GM21717 (cell line): ENCODE results near the gene DPEP1.
"Not testable (repeated sequence)": the region's sequence is repeated elsewhere in the genome, so short reads cannot be mapped to it uniquely, and the experiment has no call there.

ENCODE experiments used
- ATAC-seq: cut with Tn5 transposase; IDR thresholded peaks from one replicate; pipeline ENCODE4 v1.9.1; 2021; ENCODE audit warnings: mild to moderate bottlenecking, moderate library complexity; ENCODE audit not compliant: unreplicated experiment

DPEP1 gene

DNA sequence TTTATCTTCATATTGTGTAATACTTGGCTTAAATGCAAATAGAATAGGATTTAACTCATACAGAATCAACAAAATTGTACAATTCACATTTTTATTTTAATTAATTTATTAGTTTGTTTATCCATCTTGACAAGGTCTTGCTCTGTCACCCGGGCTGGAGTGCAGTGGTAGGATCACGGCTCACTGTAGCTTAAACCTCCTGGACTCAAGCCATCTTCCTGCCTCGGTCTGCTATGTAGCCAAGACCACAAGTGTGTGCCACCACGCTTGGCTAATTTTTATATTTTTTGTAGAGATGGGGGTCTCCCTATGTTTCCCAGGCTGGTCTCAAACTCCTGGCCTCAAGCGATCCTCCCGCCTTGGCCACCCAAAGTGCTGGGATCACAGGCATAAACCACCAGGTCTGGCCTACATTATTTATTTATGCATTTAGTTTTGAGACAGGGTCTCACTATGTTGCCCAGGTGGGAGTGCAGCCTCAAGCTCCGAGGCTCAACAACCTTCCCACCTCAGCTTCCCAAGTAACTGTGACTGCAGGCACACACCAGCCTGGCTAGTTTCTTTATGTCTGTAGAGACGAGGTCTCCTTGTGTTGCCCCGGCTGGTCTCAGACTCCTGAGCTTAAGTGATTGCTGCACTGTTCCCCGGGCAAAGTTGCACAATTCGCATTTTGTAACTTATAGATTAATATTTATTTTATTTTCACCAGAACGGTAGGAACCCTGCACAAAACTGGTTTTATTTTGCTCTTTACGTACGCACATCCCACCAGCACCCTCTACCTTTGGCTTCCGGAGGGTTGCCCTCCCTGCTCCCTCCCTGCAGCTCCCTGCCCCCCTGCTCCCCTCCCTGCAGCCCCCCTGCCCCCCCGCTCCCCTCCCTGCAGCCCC is 4.9 kb downstream of the DPEP1 start:
- no peak for ATAC-seq

DNA sequence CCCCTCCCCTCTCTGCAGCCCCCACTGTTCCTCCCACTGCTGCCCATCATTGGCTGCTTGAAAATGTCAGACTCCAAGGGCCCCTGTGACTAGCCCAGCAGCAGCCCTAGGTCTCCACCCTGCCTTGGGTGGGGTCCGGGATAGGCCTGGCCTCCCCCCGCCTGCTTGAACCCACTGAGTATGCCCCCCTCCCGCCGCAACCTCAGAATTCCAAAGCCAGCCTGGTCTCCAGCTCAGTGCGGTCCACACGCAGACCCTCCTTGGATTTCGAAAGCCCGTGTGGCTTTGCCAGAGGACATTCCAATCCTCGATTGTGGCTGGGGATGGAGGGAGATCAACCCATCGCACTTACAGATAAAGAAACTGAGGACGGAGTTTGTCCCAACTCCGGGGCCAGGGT is 6.4 kb downstream of the DPEP1 start:
- no peak for ATAC-seq

DNA sequence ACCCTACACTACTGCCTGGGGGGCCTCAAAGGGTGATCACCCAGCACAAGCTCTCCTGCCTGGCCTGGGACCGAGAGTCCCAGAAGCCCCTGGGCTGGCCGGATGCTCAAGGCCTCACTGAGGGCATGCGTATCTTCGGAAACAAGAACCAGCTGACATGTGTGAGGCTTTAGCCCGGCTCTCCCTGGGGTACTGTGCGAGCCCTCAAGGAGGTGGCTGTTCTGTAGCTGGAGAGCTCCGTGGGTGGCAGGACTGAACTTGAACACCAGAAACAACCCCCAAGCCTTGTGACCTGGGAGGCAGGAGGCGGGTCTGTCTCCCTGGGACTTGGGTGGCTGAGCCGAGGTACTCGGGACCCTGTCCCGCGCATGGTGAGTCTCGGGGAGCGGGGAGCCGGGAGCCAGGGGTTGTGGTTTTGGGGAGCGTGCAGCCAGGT is 7.0 kb downstream of the DPEP1 start:
- ATAC-seq = no peak

DNA sequence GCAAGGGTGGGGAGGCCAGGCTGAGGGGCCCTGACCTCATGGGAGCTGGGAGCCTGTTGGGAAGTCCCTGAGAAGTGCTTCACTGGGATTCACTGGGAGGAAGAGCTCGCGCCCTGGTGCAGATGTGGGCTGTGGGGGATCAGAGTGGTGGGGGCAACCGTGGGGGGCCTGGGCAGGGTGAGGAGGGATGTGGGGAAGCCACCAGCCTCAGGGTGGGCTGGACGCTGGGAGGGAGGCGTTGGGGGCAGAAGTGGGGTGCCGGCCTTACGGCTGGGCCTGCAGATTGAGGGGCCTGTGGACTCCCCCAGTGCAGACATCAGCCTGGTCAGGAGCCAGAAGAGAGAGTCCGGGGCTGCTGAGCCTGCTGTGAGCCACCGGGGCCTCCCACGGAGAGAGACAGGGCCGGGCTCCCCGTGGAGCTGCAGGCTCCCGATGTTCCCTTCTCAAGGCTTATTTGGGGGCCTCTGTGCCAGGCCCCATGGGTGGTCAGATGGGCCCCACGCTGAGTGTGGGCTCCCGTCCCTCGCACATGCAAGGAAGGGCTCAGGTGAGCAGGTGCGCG is 7.8 kb downstream of the DPEP1 start:
- ATAC-seq = no peak

DNA sequence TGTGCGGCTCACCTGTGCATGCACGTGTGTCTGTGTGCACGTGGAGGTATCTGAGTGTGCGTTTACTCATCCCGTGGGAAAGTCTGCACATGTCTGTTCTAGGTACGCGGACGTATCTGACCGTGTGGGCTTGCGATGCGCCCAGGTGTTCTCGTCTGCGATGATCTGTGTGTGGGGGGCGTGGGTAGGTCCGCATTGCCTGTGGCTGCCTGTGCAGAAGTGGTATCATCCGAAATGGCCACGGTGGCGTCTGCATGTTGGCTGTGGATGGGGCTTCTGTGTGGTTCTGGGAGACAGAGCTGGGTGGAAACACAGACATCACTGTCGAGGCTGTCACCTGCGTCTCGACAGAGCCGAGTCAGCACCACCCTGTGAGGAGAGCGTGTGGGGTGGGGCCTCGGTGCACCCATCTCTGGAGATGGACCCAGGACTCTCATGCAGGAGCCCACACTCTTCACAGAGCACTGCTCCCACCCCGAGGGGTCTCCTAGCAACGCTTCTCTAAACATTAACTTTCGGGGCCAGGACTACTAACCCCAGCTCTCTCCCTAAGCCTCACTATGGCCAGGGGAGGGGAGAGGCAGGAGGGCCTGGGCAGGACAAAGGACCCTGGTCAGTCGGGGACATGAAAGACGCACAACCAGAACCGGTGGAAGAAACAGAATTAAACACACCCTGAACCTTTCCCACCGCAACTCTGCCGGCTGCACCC is 8.4 kb downstream of the DPEP1 start:
- no peak for ATAC-seq

DNA sequence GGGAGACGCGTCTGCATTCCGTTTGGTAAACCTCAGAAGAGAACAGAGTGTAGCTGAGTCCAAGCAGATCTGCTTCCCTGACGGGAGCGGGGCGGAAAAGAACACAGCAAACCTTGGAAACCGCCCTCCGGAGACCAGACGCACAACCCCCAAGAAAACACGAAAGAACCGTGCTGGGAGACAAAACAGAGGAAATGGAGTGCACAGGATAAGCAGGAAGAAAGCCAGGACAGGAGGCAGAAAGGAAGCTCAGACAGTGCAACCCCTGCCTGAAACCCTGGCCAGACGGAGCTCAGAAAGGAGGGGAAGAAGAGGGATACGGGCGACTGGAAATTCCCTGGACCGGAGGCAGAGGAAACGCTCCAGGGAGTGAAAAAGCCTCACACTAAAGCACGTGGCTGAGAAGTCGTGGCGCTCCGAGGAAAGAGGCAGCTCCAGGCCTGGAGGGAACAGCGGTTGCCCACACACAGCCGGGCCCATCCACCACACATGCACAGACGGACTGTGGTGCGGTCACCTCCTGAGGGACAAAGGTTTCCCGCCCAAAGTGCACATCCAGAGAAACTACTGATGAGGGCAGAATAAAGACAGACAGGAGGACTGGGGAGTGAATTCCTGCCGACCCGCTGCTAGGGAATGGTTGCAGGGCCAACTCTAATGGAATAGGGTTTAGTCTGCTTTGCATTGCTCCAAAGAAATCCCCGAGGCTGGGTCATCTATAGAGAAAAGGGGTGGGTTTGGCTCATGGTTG is 10.2 kb downstream of the DPEP1 start:
- no peak for ATAC-seq

DNA sequence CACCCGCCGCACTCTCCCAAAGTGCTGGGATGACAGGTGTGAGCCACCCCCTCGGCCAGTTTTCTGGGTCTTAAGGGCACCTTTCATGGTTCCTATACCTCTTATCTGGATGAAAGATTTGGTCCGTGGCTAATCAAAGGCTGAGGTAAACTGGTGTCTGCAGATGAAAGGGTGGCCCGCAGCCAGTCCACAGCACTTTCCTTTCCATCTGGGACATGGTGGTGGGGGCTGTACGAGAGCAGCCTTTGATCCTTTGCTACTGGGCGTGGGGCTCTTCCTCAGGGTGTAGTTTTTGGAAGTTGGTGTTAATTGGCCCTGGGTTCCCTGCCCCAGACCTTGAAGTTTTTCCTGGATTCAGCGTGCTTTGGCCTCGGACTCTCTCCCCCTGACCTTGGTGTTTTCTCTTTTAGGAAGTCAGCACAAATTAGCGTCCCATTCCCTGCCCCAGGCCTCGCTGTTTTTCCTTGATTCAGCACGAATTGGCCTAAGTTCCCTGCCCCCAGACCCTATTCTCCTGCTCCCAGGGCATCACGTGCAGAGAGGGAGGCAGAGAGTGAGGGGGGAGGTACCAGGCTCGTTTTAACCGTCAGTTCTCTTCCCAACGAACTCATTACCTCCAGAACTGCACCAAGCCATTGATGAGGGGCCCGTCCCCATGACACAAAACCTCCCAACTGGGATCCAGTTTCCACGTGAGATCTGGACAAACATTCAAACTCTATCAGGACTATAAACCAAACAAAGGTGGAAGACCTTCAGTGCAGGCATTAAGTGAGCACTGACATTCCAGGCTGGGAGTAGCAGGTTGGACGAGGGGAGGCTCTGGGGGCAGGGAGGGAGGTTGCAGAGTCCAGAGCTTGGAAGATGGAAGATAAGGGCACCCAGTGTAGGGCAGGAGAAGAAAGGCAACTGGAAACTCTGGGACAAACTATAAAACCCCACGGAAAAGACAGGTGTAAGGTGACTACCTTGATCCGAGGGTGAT is 11.6 kb downstream of the DPEP1 start:
- ATAC-seq = no peak

DNA sequence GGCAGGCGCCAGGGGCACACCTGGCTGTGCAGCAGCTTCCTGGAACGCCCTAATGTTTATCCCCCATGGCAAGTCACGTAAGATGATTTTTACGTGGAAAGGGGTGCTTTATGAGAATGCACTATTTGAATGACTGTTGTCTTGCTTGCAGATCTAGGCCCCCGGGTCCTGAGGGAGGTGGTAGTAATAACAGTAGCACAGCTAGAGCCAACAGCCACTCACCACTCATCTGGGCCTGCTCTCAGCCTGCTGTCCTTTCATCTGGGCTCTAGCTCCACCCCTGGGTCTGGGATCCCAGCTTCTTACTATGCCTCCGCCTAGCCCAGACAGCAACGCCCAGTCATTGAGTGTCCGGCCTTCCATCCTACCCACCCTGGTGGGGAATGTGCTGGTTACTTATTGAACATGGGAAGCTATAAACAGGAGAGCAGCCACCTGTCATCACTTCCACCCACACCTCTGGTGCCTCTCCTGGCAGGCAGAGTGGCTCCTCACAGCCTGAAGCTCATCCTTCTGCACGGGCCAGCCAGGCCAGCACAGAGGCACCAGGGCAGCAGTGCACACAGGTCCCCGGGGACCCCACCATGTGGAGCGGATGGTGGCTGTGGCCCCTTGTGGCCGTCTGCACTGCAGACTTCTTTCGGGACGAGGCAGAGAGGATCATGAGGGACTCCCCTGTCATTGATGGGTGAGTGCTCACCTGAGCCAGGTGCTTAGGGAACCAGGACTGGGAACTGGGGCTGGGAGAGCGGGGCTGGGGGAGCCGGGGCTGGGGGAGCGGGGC is 16.6 kb downstream of the DPEP1 start:
- no peak for ATAC-seq

DNA sequence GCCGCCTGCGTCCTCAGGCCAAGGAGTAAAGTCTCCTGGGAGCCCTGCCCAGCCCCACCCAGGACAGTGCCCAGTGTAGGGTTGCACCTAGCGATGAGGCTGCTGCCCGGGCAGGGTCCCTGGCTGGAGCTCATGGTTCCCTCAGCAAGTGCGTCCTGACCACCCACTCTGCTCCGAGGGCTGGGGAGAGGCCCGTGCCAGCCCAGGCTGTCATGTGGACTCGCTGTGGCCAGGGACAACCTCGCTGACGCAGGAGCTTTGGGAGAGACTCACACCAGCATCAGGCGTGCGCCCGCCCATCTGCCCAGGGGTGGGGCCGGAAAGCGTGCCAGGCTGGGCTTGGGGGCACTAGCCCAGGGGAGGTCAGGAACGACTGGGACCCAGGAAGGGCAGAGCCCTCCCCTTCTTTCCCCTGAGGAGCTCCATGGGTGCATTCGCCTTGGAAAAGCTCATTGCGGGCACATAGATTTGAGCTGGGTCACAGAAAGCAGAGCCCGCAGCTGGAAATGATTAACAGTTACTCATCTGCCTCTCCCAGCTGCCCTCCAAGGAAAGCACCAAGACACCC is 19.7 kb downstream of the DPEP1 start:
- ATAC-seq = no peak

DNA sequence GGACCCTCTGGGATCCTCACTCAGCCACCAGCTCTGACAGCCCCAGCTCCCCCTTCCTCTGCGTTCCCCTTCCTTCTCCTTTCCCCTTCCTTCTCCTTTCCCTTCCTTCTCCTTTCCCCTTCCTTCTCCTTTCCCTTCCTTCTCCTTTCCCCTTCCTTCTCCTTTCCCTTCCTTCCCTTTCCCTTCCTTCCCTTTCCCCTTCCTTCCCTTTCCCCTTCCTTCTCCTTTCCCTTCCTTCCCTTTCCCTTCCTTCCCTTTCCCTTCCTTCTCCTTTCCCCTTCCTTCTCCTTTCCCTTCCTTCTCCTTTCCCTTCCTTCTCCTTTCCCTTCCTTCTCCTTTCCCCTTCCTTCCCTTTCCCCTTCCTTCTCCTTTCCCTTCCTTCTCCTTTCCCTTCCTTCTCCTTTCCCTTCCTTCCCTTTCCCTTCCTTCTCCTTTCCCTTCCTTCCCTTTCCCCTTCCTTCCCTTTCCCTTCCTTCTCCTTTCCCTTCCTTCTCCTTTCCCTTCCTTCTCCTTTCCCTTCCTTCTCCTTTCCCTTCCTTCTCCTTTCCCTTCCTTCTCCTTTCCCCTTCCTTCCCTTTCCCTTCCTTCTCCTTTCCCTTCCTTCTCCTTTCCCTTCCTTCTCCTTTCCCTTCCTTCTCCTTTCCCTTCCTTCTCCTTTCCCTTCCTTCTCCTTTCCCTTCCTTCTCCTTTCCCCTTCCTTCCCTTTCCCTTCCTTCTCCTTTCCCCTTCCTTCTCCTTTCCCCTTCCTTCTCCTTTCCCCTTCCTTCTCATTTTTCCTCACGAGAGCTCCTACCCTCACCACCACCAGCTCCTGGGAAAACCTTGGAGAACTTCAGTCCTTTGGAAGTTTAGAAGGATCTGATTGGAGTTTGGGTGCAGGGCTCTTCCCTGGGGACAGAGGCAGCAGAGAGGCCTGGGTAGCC is 21.3 kb downstream of the DPEP1 start:
- ATAC-seq = not testable (repeated sequence)

DNA sequence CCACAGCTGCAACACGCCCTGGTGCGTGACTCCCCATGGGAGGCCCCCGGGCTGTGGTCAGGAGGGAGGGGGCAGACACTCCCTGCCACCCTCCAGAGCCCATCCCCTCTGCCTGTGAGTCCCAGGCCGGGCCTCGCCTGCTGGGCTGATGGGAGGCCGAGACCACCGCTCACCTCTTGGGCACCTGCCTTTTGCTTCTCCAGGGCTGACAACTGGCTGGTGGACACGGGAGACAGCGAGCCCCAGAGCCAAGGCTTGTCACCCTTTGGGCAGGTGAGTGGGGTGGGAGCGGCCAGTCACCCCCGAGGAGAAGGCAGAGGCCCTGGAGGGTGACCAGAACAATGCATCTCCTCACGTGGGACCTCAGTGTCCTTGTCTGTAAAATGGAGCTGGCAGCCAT is 23.2 kb downstream of the DPEP1 start:
- no peak for ATAC-seq

DNA sequence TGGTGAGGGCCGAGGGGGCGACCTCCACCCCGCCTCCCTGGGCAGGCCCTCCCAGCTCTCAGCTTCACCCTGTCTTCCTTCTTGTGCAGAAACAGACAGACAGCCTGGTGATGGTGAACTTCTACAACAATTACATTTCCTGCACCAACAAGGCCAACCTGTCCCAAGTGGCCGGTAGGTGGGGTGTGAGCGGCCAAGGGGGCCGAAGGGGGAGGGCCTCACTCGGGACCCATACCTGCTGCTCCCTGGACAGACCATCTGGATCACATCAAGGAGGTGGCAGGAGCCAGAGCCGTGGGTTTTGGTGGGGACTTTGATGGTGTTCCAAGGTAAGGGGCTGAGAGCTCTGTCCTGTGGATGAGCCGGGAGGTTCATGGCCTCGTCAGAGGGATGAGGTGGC is 23.9 kb downstream of the DPEP1 start:
- no peak for ATAC-seq

DNA sequence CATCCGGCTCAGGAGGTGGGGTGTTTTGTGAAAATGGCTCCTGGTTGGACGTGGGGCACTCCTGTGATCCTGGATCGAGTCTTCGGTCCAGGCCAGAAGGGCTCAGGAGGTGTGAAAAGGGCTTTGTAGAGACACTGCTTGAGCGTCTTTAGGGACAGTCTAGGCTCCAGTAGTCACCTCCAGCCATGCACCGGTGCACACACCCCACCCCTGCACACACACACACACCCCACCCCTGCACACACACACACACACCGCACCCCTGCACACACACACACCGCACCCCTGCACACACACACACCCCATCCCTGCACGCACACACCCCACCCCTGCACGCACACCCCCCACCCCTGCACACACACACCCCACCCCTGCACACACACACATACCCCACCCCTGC is 25.0 kb downstream of the DPEP1 start:
- ATAC-seq = no peak

DNA sequence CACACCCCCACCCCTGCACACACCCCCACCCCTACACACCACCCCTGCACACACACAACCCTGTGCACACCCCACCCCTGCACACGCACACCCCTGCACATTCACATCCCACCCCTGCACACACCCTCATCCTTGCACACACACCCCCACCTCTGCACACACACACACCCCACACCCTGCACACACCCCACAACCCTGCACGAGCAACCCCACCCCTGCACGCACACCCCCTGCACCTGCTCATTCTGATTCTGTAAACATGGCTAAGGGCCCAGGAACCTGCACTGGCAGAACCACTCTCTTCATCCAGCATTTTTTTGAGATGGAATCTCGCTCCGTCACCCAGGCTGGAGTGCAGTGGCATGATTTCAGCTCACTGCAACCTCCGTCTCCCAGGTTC is 25.9 kb downstream of the DPEP1 start:
- no peak for ATAC-seq

DNA sequence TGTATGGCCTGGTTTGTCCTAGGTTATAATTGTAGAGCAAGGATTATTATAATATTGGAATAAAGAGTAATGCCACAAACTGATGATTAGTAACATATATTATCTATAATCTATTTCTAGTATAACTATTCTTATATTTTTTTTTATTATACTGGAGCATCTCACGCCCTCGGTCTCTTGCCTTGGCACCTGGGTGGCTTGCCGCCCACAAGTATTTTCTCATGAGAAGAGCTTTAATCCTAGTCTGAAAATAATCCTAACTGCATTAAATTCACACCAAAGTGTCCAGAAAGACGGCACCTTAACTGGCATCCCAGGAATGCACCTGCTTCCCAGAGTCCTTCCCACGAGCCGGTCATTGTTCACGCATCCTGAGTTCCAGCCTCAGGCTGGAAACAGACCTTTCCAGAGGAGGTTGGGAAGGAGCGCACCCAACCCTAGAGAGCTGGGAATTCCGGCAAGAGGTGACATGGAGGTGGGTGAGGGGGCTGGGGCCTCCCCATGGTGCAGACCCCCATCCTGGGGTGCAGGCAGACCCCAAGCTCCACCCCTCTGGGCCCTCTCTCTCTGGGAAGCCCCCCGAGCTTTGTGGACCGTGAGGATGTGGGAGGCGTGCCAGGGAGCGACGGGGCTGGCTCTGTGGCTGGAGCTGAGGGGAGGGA is 28.1 kb downstream of the DPEP1 start:
- no peak for ATAC-seq

DNA sequence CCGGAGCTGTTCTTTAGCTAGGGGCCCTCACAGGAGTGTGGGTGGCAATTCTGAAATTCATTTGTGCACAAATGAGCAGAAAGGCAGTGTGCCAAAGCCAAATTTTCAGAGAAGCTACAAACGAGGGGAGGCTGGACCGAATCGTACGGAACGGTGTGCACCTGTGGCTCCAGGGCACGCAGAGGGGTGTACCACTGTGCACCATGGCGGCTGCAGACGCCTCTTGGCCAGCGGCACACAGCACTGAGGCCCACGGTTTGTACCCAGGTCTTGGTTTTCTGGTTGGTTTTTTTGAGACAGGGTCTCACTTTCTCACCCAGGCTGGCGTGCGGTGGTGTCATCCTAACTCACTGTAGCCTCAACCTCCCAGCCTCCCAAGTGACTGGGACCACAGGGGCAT is 29.1 kb downstream of the DPEP1 start:
- ATAC-seq = no peak

DNA sequence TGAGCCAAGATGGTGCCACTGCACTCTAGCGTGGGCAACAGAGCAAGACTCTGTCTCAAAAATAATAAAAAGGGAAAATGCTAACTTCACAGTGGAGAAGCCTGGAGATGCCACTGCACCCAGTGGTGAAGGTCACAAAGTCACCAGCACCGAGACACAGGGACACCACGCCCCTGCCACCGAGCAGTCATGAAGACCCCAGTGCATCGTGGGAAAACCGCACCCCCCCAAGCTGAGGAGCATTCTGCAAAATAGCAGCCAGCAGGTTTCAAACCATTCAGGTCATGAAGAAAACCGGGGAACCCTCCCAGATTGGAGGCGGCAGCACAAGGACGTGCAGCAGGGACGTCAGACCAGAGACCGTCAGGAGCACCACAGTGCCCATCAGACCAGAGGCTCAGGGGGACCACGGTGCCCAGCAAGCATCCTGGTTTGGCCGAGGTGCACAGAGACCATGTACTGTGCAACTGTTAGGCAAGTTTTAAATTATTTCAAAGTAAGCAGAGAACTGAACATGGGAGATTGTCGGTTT is 30.4 kb downstream of the DPEP1 start:
- no peak for ATAC-seq
